A673 (cell line): ENCODE measurements around the gene RHO. TPM values are rescaled to one million over a fixed set of nuclear protein-coding genes. Genes with fewer than 3 reads are reported as not detected.

ENCODE experiments used
- BruUV-seq: library from RNA; stranded (reverse); fragments of 400-500 nt; replicated peaks from 2 replicates; lab custom pipeline; 2021; lab: Mats Ljungman, UMichigan
- CTCF ChIA-PET: fragments of 300-600 bp; sonication (Branson Sonifier 250); formaldehyde crosslinking; loops from one replicate; lab custom pipeline; 2022; ENCODE audit warnings: antibody characterized with exemption; lab: Charles Lee
- POLR2A ChIA-PET: fragments of 300-600 bp; sonication (Branson Sonifier 250); formaldehyde crosslinking; loops from one replicate; lab custom pipeline; 2022; ENCODE audit warnings: antibody characterized with exemption; ENCODE audit not compliant: low non-redundant PET; lab: Charles Lee
- DNase-seq: peaks from one replicate; pipeline ENCODE4 v3.0.0-alpha.2; 2015; ENCODE audit warnings: low spot score
- H3K27ac ChIP-seq: fragments of 200-600 bp; sonication (generic); 2 replicates; pipeline ENCODE4 v1.5.1; 2016; ENCODE audit warnings: mixed run types, low read depth, mild to moderate bottlenecking, mixed read lengths, antibody characterized with exemption, low read length; ENCODE audit not compliant: poor library complexity, severe bottlenecking
- H3K27me3 ChIP-seq: fragments of 200-600 bp; sonication (generic); replicated peaks from 2 replicates; pipeline ENCODE4 v1.6.1; 2017; ENCODE audit warnings: mixed run types, low read depth, mild to moderate bottlenecking, mixed read lengths, antibody characterized with exemption, low read length; ENCODE audit not compliant: insufficient read depth, poor library complexity
- H3K36me3 ChIP-seq: fragments of 200-600 bp; sonication (generic); 2 replicates; pipeline ENCODE4 v1.6.1; 2016; ENCODE audit warnings: mixed run types, mild to moderate bottlenecking, mixed read lengths, antibody characterized with exemption, low read length; ENCODE audit not compliant: insufficient read depth, poor library complexity, severe bottlenecking
- H3K4me1 ChIP-seq: fragments of 200-600 bp; sonication (generic); 2 replicates; pipeline ENCODE4 v1.6.1; 2017; ENCODE audit warnings: mixed run types, mild to moderate bottlenecking, mixed read lengths, antibody characterized with exemption, low read length; ENCODE audit not compliant: insufficient read depth, poor library complexity, severe bottlenecking
- H3K4me3 ChIP-seq: fragments of 200-600 bp; sonication (generic); 2 replicates; pipeline ENCODE4 v1.5.1; 2016; ENCODE audit warnings: low read depth, mixed run types, mild to moderate bottlenecking, mixed read lengths, low read length; ENCODE audit not compliant: poor library complexity, severe bottlenecking
- H3K9me3 ChIP-seq: fragments of 200-600 bp; sonication (generic); 2 replicates; pipeline ENCODE4 v1.6.1; 2016; ENCODE audit warnings: mixed run types, low read depth, mild to moderate bottlenecking, mixed read lengths, antibody characterized with exemption, low read length; ENCODE audit not compliant: poor library complexity, severe bottlenecking
- CTCF ChIP-seq: fragments of 300-800, 200-600 bp; sonication (generic); conservative IDR thresholded peaks from 2 replicates; pipeline ENCODE4 v1.5.1; 2017; ENCODE audit warnings: low read depth, mild to moderate bottlenecking, antibody characterized with exemption, low read length, moderate library complexity, mixed read lengths
- EZH2 ChIP-seq: fragments of 200-600 bp; sonication (generic); IDR thresholded peaks from 2 replicates; pipeline ENCODE4 v1.6.1; 2017; ENCODE audit warnings: borderline replicate concordance, low read depth, mild to moderate bottlenecking, mixed read lengths, antibody characterized with exemption, low read length; ENCODE audit not compliant: poor library complexity, severe bottlenecking
- intact Hi-C: fragments of 100-400 bp; cut with micrococcal nuclease; formaldehyde crosslinking; loops from one replicate; pipeline ENCODE4 v1.10.0; 2022; ENCODE audit not compliant: unreplicated experiment
- total RNA-seq: library from RNA; stranded (reverse); gene quantifications from 2 replicates; pipeline ENCODE4 v1.2.3, GENCODE V29; 2021

The RHO gene
- total RNA-seq, 1 experiment from 2014 or later = not detected

- POLR2A ChIA-PET = no interaction called here
- Histone ChIP-seq H3K27me3 (no peaks in the 10 kb centered on the region), H3K27ac (no peak overlapping the region), H3K9me3 (no peaks in the 10 kb centered on the region), H3K4me1 (peaks cover 14% of the 10 kb centered on the region), H3K4me3 (no peak overlapping the region), H3K36me3 (no peaks in the 10 kb centered on the region)
- TF ChIP-seq EZH2 (no peak), CTCF (no peak)
- DNase-seq = no peak
- CTCF ChIA-PET = no interaction called here
- intact Hi-C loops = no loop called here
- no TSS peak for BruUV-seq
Observed at GRCh38 chr3:129562803-129563202, 34.4 kb downstream of the RHO start.

- POLR2A ChIA-PET = no interaction called here
Observed at GRCh38 chr3:129563332-129563731, 34.9 kb downstream of the RHO start.

GRCh38 chr3:129563850-129564535 lies 35.6 kb downstream of the RHO start:
- H3K27me3 ChIP-seq = no peaks in the 10 kb centered on the region
- POLR2A ChIA-PET = no interaction called here
- BruUV-seq = no TSS peak
- no peak overlapping the region for H3K4me3 ChIP-seq
- CTCF ChIA-PET = no interaction called here
- no peak for TF ChIP-seq EZH2
- no peak for TF ChIP-seq CTCF
- H3K9me3 ChIP-seq = no peaks in the 10 kb centered on the region
- intact Hi-C loops = no loop called here
- no peak for DNase-seq
- peaks cover 14% of the 10 kb centered on the region for H3K4me1 ChIP-seq
- H3K27ac ChIP-seq = no peak overlapping the region
- H3K36me3 ChIP-seq = no peaks in the 10 kb centered on the region

More at GRCh38 chr3:129563332-129563731, 34.9 kb downstream of the RHO start:
- BruUV-seq = no TSS peak
- CTCF ChIA-PET = no interaction called here
- H3K27me3 ChIP-seq = no peaks in the 10 kb centered on the region
- TF ChIP-seq CTCF = no peak
- no peak for TF ChIP-seq EZH2
- no peaks in the 10 kb centered on the region for H3K36me3 ChIP-seq
- intact Hi-C loops = no loop called here
- H3K4me1 ChIP-seq = peaks cover 14% of the 10 kb centered on the region
- H3K27ac ChIP-seq = no peak overlapping the region
- DNase-seq = no peak
- H3K9me3 ChIP-seq = no peaks in the 10 kb centered on the region
- H3K4me3 ChIP-seq = no peak overlapping the region
